ENCODE results near the gene UBIAD1.

- TF ChIP-seq POLR2A (IDR thresholded peaks at IDR 0.05) (no peak), CTCF (IDR thresholded peaks at IDR 0.05) (peak in 1 of 3 experiments; percentile 19)
These were observed 10.6 kb upstream of the UBIAD1 start, which contains the start of gene MTOR for GRCh38 chr1:11262171-11263049.
